Astrocyte of the cerebellum (primary cell): ENCODE results near the gene MAT1A.

ENCODE experiments used
- DNase-seq: peaks from one replicate; pipeline ENCODE4 v3.0.0-alpha.2; 2011; ENCODE audit warnings: low read depth
- H3K4me3 ChIP-seq: 2 replicates; pipeline ENCODE4 v1.5.1; 2011; ENCODE audit warnings: mild to moderate bottlenecking, low read depth, low read length, moderate library complexity
- in situ Hi-C: cut with HindIII; loops from 2 replicates; pipeline ENCODE4 v1.10.0; 2017; ENCODE audit warnings: low sequenced_read_pairs
- TF ChIP-seq, protein P1 (sequence below): IDR thresholded peaks from 2 replicates; pipeline ENCODE4 v1.5.1; 2012; ENCODE audit warnings: low read length, low read depth, moderate library complexity, mild to moderate bottlenecking; ENCODE audit errors: missing control alignments

The MAT1A gene

DNA sequence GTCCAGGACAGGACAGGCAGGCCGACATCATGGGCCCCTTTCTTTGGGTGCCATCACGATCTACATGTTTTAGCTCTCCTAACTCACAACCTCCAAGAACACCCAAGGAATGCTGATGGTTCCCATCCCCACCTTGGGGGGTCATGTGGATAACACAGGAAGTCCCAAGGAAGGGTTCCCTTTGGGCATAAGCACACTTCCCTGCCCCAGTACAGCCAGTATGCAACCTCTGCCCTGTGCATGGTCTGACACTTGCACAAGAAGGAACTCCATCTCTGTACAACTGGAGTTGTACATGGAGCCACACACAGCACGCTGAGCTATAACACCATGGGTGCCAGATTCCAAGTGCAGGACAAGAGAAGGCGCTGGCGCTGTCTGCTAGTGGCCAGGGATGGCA lies 11.0 kb downstream of the MAT1A start:
- TF ChIP-seq, protein P1, sequence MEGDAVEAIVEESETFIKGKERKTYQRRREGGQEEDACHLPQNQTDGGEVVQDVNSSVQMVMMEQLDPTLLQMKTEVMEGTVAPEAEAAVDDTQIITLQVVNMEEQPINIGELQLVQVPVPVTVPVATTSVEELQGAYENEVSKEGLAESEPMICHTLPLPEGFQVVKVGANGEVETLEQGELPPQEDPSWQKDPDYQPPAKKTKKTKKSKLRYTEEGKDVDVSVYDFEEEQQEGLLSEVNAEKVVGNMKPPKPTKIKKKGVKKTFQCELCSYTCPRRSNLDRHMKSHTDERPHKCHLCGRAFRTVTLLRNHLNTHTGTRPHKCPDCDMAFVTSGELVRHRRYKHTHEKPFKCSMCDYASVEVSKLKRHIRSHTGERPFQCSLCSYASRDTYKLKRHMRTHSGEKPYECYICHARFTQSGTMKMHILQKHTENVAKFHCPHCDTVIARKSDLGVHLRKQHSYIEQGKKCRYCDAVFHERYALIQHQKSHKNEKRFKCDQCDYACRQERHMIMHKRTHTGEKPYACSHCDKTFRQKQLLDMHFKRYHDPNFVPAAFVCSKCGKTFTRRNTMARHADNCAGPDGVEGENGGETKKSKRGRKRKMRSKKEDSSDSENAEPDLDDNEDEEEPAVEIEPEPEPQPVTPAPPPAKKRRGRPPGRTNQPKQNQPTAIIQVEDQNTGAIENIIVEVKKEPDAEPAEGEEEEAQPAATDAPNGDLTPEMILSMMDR: no peak
- DNase-seq: no peak
- in situ Hi-C loops: no loop called here
- H3K4me3 ChIP-seq: no peak overlapping the region

DNA sequence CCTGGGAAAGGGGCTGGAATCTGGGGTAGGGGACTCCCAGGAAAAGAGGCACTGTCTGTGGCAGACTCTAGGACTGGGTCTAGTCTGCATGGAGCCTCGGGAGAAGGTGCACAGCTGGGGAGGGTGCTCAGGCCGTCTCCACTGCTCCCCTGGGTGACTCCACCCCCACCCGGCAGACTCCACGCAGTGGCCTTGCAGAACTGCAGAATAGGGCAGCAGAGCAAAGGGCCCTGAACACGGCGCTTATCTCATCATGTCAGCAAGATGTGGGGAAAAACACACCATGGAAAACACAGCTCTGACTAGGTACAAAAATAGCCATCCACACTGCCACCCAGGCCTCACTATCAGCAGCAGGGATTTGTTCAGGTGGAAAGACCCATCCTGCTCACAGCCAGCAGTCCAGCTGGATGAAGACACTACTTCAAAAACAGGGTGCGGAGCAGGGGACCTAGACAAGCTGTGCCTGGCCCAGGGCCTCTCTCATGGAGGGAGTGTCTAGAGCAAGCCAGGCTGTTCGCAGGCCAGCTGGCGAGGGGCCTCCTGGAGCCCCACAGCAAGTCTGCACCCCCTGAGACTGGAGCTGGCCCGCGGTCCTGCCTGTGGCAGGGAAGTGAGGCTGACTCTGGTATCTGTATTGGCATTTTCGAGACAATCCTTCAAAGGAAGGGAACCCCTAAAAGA lies 11.7 kb downstream of the MAT1A start:
- in situ Hi-C loops: no loop called here
- TF ChIP-seq, protein P1: no peak
- no peak for DNase-seq
- H3K4me3 ChIP-seq: no peak overlapping the region

DNA sequence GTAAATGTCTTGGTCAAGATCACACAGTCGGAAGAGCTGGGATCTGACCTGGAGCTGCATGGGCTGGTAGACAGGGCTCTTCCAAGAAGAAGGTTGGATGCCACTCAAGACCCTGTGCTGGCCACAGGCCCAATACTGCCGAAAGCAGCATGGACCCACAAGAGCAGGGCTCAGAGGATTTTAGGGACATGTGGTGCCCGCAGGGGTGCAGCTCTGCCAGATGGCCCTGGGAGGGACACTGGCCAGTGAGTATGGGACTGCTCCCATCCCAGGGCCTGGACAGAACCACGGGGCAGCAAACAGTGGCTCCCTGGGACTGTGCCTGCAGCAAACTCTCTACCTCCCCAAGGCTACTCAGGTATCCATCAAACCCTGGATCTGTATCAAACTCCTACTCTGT lies 12.4 kb downstream of the MAT1A start:
- in situ Hi-C loops: no loop called here
- TF ChIP-seq, protein P1: no peak
- H3K4me3 ChIP-seq: no peak overlapping the region
- no peak for DNase-seq

DNA sequence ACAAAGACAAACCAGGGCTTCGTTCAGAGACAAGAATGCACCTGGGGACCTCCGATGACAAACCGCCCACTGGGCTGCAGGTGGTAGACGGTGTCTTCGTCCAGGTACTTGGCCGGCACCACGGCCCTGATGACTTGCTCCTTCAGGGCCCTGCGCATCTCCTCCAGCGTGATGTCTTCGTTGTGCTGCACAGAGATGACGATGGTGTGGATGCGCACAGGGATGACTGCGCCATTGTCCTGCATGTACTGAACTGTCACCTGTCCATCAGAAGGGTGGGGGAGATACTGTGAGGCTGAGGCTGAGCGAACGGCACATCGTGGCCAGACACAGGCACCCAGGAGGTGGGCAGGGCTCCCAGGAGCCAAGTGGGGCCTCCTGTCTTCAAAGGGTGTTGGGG lies 13.1 kb downstream of the MAT1A start:
- TF ChIP-seq, protein P1: no peak
- H3K4me3 ChIP-seq: no peak overlapping the region

DNA sequence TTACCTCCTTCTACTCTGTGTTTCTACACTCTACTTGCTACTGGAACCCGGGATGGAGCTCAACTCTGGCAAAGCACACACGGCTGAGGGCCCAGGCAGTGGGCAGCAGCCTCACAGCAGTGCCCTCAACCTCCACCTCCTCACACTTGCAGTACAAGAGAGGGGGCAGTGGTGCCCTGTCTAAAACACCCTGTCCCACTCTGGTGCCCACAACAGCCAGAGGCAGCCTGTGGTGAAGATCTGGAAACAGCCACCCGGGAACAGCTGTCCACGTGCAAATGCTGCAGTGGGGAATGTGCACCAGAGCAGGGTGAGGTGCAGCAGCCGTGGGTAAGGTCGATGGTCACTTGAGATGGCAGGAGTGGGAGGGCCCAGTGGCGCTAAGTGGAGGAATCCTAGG lies 13.7 kb downstream of the MAT1A start:
- no peak overlapping the region for H3K4me3 ChIP-seq
- no peak for DNase-seq
- in situ Hi-C loops: no loop called here
- TF ChIP-seq, protein P1: no peak

More for the DNA sequence above, 13.1 kb downstream of the MAT1A start:
- no peak for DNase-seq
- in situ Hi-C loops: no loop called here

DNA sequence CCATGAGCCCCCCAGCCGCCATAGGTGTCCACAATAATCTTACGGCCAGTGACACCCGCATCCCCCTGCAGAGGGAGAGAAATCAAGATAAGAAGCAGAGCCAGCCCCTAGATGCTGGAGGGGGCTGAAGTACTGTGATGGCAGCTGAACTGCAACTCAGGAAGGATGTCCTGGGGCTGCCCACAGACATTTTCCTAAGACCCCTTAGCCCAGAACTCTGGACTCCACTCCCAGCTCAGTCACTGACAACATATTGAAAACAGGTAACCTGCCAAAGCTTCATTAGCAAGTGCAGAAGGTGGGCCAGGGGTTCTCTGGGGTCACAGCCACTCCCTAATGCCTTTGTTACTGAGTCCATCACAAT lies 14.3 kb downstream of the MAT1A start:
- H3K4me3 ChIP-seq: no peak overlapping the region
- TF ChIP-seq, protein P1: no peak
- no peak for DNase-seq
- in situ Hi-C loops: no loop called here
